HG02623 (cell line): ENCODE data around the gene CLHC1.
"Not testable (repeated sequence)": the region's sequence is repeated elsewhere in the genome, so short reads cannot be mapped to it uniquely, and the experiment has no call there.

Source experiments
- ATAC-seq: cut with Tn5 transposase; IDR thresholded peaks from one replicate; pipeline ENCODE4 v1.9.1; 2021; ENCODE audit warnings: moderate library complexity; ENCODE audit not compliant: unreplicated experiment

Gene CLHC1

DNA sequence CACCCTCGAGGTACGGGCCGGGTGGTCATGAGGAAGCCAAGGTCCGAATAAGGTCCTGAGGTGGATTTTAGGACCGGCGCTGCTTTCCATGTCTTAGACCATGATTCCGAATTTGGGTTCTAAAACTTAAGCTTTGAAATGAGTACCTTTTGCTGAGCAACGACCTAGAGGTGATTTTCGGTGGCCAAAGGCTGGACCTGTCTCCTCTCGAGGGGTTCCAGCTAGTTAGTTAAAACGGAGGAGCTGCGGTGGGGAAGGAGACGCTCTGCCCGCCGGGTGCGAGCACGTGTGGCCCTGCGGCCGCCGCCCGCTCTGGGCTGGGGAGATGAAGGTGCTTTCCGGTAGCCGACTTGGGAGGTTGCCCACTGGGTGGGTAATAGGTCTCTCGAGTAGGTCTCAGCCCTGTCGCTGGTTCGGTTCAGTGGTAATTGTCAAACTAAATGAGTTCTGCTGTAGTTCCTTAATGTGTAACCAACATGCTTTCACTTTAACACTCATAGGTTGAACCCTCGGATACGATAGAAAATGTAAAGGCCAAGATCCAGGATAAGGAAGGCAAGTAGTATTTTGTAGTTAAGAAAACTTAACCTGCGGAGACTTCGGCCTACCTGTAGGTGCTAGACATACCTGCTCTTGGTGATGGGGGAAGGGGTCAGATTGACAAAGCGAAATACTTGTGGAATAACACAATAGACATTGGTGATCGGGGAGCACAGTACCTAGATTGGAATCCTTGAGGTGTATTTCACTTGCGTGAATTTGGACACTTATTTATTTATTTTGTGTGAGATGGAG lies 967 bp upstream of the CLHC1 start:
- peak; percentile 16 for ATAC-seq

- peak; percentile 3 for ATAC-seq
Measured at GRCh38 chr2:55231546-55232083, 478 bp downstream of the CLHC1 start.

DNA sequence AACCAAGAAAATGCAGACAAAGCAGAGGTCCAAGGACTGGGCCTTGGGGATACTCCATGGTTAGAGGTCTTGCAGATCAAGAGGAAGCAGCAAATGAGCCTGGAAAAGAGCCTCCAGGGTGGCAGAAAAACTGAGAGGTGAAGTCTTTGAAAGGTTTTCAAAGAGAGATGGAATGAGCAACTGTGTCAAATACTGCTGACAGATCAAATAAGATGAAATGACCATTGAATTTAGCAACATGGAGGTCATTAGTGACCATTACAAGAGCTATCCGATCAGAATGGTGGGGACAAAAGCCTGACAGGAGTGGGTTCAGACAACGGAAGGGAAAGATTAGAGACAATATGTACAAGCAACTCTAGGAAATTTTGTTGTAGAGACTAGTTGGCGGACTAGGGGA lies 1.5 kb downstream of the CLHC1 start:
- no peak for ATAC-seq

- ATAC-seq, result no peak
Measured at GRCh38 chr2:55229221-55229620, 2.9 kb downstream of the CLHC1 start.

GRCh38 chr2:55228226-55228563 lies 3.9 kb downstream of the CLHC1 start:
- ATAC-seq, result no peak

DNA sequence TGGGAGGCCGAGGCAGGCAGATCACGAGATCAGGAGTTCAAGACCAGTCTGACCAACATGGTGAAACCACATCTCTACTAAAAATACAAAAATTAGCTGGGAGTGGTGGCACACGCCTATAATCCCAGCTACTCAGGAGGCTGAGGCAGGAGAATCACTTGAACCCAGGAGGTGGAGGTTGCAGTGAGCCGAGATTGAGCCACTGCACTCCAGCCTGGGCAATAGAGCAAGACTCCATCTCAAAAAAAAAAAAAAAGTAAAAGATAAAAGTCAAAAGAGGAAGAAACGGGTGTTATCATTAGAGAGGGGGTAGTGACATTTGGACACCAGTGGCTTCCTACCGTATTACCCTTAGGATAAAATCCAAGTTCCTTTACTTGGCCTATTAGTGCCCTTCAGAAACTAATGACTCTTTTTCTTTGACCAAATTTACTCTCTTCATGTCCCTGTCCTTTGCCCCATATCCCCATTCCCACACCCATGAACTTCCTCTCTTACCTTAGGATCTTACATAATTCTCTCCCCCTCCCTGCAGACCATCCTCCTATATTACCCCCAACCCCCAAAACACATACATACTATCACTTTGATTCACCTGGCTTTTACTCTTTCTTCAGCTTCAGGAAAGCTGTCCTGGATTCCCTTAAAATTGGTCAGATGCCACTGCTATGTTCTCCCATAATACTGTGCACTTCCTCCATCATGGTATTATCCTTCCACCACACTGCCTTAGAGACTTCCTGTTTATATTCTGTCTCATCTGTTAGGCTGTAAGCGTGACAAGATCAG lies 4.5 kb downstream of the CLHC1 start:
- ATAC-seq, result not testable (repeated sequence)

- no peak for ATAC-seq
Measured at GRCh38 chr2:55225481-55226020, 6.5 kb downstream of the CLHC1 start.

GRCh38 chr2:55224761-55225261 lies 7.3 kb downstream of the CLHC1 start:
- no peak for ATAC-seq

DNA sequence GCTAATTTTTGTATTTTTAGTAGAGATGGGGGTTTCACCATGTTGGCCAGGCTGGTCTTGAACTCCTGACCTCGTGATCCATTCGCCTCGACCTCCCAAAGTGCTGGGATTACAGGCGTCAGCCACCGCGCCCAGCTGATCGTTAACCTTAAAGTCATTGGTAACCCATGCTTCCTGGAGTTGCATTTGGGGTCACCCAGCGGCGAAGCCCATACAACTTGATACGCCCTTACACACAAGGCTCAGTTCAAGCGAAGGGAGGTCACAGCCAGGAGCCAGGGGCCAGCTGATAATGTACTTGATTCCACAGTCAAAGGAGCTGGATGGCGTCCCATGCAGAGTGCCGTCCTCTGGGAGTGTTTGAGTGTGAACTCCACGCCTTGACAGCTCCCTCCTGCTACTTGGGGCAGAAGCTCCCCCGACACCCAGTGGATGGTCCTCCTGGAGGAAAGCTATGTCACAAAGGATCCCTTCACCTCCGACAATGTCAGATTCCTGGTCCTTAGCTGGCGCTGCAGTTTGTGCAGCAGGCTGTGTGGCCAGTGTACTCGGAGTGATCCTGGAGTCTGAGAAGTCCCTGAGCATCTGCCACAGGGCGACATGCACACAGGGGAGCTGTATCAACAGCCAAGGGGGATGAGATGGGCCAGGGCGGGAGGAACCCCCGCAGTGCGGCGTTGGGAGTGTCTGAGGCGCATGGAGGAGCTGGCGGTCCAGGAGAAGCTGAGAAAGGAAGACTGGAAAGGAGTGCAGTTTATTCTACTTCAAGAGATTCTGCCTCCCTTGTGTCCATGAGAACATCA lies 7.9 kb downstream of the CLHC1 start:
- ATAC-seq, result no peak

GRCh38 chr2:55213822-55214221 lies 18.3 kb downstream of the CLHC1 start:
- no peak for ATAC-seq

DNA sequence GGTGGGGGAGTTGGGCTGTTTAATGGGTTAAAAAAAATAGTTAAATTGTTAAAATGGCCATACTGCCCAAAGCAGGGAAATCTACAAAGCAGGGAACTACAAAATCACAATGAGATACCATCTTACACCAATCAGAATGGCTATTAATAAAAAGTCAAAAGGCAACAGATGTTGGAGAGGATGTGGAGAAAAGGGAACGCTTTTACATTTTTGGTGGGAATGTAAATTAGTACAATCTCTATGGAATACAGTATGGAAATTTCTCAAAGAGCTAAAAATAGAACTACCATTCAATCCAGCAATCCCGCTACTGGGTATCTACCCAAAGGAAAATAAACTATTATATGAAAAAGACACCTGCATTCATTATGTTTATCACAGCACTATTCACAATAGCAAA lies 27.1 kb downstream of the CLHC1 start:
- no peak for ATAC-seq

GRCh38 chr2:55204536-55204935 lies 27.6 kb downstream of the CLHC1 start:
- ATAC-seq, result no peak

GRCh38 chr2:55200416-55200815 lies 31.7 kb downstream of the CLHC1 start:
- ATAC-seq, result no peak

DNA sequence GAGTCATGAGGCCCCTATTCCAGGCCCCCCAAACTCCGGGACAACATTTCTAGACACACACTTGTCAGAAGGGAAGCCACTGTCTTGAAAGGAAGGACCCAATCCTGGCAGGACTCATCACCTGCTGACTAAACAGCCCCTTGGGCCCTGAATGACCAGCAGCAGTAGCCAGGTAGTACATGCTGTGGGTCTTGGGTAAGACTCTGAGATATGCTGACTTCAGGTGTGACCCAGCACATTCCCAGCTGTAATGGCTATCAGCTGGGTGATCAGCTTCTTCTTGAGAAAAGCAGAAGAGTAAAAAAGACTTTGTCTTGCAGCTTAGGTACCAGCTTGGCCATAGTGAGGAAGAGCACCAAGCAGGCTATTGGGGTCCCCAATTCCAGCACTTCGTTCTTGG lies 35.6 kb downstream of the CLHC1 start:
- ATAC-seq, result no peak

DNA sequence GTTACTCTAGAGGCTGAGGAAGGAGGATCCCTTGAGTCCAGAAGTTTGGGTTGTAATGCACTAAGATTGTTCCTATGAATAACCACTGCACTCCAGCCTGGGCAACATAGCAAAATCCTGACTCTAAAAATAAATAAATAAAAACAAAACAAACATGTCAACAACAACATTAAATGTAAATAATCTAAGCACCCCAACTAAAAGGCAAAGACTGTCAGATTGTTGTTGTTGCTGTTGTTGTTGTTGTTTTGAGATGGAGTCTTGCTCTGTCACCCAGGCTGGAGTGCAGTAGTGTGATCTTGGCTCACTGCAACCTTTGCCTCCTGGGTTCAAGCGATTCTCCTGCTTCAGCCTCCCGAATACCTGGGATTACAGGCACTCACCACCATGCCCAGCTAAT lies 40.2 kb downstream of the CLHC1 start:
- not testable (repeated sequence) for ATAC-seq

GRCh38 chr2:55186837-55187236 lies 45.3 kb downstream of the CLHC1 start:
- ATAC-seq, result not testable (repeated sequence)

DNA sequence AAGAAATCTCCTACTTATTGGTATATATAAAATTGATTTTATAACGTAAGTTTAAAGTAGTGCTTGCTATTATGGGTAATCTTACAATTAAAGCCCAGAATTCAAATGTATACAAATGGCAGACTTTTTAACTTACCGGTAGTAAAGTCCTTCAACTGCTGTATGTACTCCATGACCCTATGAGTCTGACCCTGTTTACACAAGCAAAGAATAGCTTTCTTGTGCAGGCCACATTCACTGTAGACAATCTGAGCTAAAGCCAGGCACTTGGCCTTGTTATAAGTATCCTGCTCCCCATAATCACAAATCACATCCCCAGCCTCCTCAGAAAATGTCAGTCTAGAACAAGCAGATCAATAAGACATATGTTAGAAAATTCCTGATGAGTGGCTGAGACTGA lies 51.7 kb downstream of the CLHC1 start:
- ATAC-seq, result no peak

- ATAC-seq, result no peak
Measured at GRCh38 chr2:55176094-55176415, 56.0 kb downstream of the CLHC1 start.

DNA sequence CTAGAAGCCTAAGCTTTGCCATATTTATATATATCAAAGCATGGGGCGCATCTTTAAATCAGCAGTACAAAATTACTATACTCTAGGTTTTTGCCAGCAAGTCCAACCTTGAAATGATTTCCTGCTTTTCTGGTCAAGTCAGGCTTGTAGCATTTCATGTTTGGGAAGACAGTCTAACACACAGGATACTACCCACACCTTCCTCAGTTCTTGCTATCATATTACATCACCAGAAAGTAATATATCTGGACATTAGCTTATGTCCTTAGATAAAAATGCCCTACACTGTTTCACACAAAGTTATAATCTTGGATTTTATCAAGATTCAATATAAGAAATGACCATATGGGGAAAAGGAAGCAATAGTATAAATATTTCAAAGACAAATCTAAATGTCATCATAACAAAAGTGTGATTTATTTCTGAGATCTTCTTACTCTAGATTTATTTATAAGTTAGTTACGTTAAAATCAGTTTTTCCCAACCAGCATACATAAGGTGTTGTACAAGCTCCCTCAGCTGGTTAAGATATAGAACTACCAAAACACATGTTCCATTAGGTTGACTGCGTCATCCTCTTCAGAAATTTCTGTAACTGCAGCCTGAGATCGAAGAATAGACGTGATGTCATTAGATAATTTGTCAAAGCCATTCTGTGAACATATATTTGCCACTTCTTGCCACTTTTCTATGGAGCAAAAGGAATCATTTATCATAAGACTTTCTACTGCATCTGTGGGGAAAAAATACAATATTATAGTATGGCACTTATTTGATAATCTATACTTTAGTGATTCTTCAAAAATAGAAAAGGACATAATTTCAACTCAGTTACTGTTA lies 56.6 kb downstream of the CLHC1 start:
- peak; percentile 50 for ATAC-seq

DNA sequence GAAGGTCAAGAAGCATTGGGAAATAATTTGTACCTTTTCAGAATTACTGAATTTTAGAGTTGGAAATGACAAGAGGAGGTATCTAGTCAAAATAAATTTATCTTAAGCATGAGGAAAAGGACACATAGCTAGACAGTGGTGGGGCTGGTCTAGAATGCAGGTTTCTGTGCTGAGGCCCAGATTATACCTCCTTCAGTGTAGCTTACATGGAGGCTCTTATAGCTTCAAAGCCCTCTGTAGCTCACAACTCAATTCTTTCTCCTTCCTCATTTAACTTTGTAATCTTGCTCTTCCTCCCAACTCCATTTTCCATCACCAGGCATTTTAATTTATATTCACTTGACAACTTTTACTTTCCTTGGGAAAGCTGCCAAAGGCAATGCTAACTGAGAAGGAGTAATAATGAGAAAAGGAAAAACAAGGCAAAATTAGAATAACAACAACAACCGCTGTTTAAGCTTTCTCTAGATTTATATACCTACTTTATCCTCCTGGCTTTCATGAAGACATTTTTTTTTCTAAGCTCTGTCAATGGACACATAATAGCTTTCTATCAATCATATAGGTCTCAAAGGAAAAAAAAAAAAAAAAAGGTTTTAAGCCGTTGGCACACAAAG lies 58.5 kb downstream of the CLHC1 start:
- no peak for ATAC-seq
